T-helper 2 cell (primary cell): ENCODE measurements around the gene STK31.
A peak's percentile ranks its signal among the peaks of the same experiment; 100 is the strongest.
"Not testable (repeated sequence)": the region's sequence is repeated elsewhere in the genome, so short reads cannot be mapped to it uniquely, and the experiment has no call there.

Source experiments
- DNase-seq, 5 experiments: peaks; one replicate each; pipeline versions ENCODE4 v3.0.0 to v3.0.0-alpha.2; 2012 to 2022

STK31 gene

GRCh38 chr7:23714150-23714464, 4.1 kb downstream of the STK31 start:
- DNase-seq, result no peak

- DNase-seq, result no peak
Observed at GRCh38 chr7:23714579-23714978, 4.6 kb downstream of the STK31 start.

GRCh38 chr7:23715099-23715498, 5.1 kb downstream of the STK31 start:
- no peak for DNase-seq

DNA sequence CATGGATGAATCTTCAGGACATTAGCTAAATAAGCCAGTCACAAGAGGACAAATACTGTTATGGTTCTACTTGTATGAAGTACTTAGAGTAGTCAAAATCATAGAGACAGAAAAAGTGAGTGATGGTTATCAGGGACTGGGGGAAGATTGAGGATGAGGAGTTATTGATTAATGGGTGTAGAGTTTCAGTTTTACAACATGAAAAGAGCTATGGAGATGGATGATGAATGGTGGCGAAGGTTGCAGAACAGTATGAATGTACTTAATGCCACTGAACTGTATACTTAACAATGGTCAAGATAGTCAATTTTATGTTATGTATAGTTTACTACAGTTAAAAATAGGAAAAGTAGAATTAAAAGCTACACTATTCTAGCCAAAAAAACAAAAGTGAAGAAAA, 7.8 kb downstream of the STK31 start:
- no peak for DNase-seq

- DNase-seq, result no peak
Observed at GRCh38 chr7:23721456-23721855, 11.4 kb downstream of the STK31 start.

DNA sequence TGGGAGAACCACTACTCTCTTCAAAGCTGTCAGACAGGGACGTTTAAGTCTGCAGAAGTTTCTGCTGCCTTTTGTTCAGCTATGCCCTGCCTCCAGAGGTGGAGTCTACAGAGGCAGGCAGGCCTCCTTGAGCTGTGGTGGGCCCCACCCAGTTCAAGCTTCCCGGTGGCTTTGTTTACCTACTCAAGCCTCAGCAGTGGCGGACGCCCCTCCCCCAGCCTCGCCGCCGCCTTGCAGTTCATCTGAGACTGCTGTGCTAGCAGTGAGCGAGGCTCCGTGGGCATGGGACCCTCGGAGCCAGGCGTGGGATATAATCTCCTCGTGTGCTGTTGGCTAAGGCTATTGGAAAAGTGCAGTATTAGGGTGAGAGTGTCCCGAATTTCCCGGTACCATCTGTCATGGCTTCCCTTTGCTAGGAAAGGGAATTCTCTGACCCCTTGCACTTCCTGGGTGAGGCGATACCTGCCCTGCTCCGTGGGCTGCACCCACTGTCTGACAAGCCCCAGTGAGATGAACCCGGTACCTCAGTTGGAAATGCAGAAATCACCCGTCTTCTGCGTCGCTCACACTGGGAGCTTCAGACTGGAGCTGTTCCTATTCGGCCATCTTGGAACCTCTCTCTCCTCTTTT, 12.7 kb downstream of the STK31 start:
- DNase-seq, result peak in 1 of 5 experiments; percentile 2

GRCh38 chr7:23724113-23724512, 14.1 kb downstream of the STK31 start:
- DNase-seq, result not testable (repeated sequence)

GRCh38 chr7:23742051-23742450, 32.0 kb downstream of the STK31 start:
- no peak for DNase-seq

DNA sequence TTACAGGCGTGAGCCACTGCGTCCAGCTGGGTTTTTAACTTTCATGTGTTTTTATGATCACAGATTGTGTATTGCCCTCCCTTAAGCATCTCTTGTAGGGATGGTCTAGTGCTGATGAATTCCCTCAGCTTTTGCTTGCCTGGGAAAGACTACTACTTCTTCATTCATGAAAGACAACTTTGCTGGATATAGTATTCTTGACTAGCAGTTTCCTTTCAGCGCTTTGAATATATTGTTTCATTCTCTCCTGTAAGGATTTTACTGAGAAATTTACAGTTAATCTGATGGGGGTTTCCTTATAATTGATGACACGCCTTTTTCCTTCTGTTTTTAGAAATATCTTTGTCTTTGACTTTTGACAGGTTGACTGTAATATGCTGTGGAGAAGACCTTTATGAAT, 33.2 kb downstream of the STK31 start:
- no peak for DNase-seq

DNA sequence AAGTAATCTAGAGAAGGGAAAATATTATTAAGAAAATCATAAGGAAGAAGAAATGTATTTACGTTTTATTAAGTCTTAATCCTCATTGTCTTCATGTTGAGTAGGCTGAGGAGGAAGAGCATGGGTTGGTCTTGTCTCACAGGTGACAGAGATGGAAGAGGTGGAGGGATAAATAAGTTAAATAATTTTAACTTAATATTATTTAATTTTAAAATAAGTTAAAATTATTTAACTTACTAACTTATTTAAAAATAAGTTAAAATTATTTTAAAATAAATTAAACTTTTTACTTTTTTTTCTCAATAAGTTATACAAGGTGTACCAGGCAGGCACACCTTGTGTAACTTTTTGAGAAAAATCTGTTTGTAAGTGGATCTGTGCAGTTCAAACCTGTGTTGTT, 36.6 kb downstream of the STK31 start:
- DNase-seq, result no peak

DNA sequence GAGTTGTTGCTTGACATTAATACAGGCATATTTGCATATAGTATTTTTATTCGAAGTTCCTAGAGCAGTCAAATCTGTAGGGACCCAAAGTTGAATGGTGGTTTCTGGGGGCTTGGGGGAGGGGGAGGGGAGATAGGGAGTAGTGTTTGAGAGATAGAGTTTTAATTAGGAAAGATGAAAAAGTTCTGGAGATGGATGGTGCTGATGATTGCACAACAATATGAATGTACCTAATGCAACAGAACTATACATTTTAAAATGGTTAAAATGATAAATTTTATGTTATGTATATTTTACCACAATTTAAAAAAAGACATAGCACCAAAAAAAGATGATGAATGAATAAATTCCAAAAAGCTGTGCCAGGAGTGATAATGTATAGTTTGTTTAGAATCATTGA, 41.8 kb downstream of the STK31 start:
- no peak for DNase-seq

DNA sequence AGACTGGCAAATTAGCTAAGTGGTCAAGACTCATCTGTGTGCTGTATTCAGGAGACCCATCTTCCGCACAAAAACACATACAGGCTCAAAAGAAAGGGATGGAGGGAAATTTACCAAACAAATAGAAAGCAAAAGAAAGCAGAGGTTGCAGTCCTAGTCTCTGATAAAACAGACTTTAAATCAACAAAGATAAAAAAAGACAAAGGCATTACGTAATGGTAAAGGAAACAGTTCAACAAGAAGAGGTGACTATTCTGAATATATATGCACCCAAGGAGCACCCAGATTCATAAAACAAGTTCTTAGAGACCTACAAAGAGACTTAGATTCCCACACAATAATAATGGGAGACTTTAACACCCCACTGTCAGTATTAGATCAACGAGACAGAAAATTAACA, 48.8 kb downstream of the STK31 start:
- not testable (repeated sequence) for DNase-seq

- DNase-seq, result no peak
Observed at GRCh38 chr7:23759671-23760391, 49.8 kb downstream of the STK31 start.

DNA sequence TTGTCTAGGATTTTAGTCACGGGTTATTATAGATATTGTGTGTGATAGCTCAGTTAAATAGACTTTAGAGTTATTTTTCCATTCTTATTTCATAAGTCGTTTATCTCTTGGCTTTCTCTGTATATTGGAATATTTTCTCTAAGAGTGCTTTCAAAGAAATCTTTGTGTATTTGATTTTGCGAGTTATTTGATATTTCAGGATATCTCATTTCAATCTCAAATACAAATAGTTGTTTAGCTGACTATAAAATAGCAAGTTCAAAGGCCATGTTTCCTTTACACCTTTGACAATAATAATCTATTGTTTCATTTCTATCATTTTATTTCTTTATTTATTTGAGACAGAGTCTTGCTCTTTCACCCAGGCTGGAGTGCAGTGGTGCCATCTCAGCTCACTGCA, 55.9 kb downstream of the STK31 start:
- no peak for DNase-seq

DNA sequence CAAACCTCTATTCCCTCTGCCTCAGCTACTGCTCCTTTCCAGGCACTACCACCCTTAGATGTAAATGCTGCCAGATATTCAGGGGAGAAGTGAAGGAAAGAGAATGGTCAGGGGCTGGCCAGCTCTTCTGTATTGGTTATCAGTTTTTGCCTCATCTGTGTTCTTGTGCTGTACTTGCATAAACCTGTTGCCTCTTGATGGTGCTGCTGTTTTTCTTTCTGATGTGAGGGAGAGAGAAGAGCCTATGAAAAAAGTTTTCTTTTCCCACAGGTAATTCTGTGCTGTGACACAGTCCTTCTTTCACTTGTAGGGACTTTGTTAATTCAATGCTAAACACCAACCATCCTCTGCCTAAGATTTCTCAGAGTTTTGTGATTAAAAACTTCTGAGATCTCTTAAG, 57.5 kb downstream of the STK31 start:
- no peak for DNase-seq

DNA sequence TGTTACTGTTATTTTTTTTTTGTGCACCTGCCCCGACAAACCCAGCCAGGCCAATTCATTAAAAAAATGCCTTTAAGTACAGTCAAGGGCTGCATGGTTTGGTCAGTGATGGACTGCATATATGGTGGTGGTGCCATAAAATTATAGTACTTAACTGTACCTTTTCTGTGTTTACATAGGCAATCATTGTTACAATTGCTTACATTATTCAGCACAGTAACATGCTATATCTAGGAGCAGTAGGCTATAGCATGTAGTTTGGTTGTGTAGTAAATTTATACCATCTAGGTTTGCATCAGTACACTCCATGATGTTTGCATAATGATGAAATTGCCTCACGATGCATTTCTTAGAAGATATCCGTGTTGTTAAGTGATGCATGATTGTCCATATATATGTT, 58.0 kb downstream of the STK31 start:
- DNase-seq, result no peak

- not testable (repeated sequence) for DNase-seq
Observed at GRCh38 chr7:23779185-23779800, 69.3 kb downstream of the STK31 start.

DNA sequence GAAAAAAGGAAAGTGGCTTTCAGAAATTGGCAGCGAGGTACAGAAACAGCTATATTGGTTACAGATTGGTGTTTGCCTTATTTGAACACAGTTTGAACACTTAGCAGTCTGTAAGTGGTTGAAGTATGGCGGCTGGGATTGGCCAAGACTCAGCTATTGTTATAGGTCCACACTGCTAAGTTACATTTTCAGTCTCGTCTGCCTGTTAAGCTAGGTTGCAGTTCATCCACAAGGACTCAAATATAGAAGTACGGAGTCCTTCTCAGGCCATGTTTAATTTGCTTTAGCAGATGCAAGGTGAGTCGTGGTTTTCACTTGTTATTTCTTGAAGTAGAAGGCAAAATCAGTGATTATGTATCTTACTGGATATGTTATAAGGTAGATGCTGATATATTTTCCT, 73.1 kb downstream of the STK31 start:
- no peak for DNase-seq

- DNase-seq, result no peak
Observed at GRCh38 chr7:23787272-23787671, 77.3 kb downstream of the STK31 start.

- DNase-seq, result no peak
Observed at GRCh38 chr7:23788843-23789242, 78.8 kb downstream of the STK31 start.

DNA sequence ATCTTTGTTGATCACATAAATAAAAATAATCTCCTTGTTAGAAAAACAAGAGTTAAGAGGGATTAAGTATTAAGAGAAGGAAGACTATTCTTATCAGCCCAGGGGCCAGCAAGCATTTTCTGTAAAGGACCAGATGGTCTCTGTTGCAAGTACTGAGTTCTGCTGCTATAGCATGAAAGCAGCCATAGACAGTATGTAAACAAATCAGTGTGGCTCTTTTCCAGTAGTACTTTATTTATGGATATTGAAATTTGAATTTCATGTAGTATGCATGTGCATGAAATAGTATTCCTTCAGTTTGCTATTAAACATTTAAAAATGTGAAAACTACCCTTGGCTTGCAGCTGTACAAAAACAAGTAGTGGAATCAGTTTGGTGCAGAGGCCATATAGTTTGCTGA, 81.7 kb downstream of the STK31 start:
- DNase-seq, result no peak

DNA sequence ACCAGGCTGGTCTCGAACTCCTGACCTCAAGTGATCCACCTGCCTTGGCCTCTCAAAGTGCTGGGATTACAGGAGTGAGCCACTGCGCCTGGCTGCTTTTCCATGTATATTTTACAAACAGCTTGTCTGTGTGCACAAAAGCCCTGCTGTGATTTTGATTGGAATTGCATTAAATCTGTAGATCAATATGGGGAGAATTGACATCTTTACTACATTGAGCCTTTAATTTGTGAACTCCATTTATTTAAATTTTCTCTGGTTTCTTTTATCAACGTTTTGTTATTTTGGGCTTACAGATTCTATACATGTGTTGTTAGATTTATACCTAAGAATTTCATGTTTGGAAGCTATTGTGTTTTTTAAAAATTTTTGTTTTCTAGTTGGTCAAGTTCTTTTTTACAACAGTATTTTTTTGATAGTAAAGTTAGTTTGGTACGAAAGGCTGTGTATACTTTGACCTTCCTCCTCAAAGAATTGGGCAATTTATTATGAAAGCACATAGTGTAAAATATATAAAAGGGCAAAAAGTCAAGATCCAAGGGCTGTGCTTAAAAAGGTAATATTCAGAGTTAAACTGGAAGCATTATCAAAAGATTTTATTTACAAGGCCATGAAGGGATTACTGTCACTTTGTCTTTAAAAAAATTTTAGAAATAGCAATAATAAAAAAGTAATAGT, 92.8 kb downstream of the STK31 start:
- no peak for DNase-seq

DNA sequence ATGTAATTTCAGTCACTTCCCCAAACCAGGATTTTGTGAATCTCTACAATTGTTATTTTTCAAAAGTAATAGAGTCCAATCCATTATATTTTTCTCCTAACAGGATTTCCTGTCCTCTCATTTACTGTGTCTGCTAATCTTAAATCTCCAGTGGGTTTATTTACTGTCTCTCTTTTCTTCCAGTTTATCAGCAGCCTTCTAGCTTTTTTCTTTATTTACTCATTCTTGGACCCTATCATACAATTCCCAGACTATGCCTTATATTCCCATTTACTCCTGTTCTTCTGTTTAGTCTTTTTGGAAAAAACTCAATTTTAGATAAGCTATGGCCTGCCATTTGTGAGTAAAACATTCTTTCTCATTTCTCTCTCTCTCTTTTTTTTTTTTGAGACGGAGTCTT, 94.7 kb downstream of the STK31 start:
- DNase-seq, result no peak

DNA sequence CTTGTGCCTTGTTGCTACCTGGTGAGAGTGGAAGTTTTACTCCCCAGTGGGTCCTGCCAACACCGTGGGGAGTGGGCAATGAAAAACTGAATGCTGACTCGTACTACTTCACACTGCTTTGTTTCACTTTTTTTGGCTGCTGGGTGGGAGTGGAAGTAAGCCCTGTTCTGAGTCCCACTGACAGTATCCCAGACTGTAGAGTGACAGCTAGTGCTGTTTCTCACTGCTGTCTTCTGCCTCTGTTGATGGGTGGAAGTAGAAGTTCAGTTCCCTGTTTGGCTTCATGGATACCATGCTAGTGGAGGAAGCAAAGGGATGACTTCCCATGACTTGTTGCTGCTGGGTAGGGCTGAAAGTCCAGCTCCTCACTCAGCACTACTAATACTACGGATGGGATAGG, 98.4 kb downstream of the STK31 start:
- no peak for DNase-seq
